Natural killer cell (primary cell): ENCODE measurements around the gene PDE8B. TPM values are rescaled to one million over a fixed set of nuclear protein-coding genes. Genes with fewer than 3 reads are reported as not detected.

Experiments
- ATAC-seq, 3 donors: fragments of 150-1000 bp in 2 of 3; fragments of 200-7000 bp in 1 of 3; cut with Tn5 transposase; 1 replicate in 1 of 3; 2 replicates in 2 of 3; pipeline ENCODE4 v1.10.0; 2021; ENCODE audit warnings: mild to moderate bottlenecking in 2 of 3, moderate library complexity in 2 of 3
- DNase-seq, 2 donors: peaks; one replicate each; pipeline versions ENCODE4 v3.0.0 to v3.0.0-alpha.2; 2013 to 2021; ENCODE audit warnings: mixed read lengths in 1 of 2
- H3K27ac ChIP-seq: one replicate; pipeline ENCODE4 v1.5.1; 2013; ENCODE audit warnings: mild to moderate bottlenecking, low read length
- H3K27me3 ChIP-seq: one replicate; pipeline ENCODE4 v1.6.1; 2013; ENCODE audit warnings: low read length; ENCODE audit not compliant: control insufficient read depth, insufficient read depth
- H3K36me3 ChIP-seq: one replicate; pipeline ENCODE4 v1.6.1; 2013; ENCODE audit warnings: low read length; ENCODE audit not compliant: control insufficient read depth, insufficient read depth
- H3K4me1 ChIP-seq: one replicate; pipeline ENCODE4 v1.6.1; 2013; ENCODE audit warnings: low read length; ENCODE audit not compliant: control insufficient read depth, insufficient read depth
- H3K4me3 ChIP-seq: one replicate; pipeline ENCODE4 v1.5.1; 2013; ENCODE audit warnings: low read length
- H3K9me3 ChIP-seq: one replicate; pipeline ENCODE4 v1.6.1; 2013; ENCODE audit warnings: low read length; ENCODE audit not compliant: control insufficient read depth, insufficient read depth
- H3K27ac Mint-ChIP-seq, 2 donors: one replicate each; pipeline ENCODE4 v1.8.0; 2022; ENCODE audit warnings: mild to moderate bottlenecking in 2 of 2, mixed read lengths in 2 of 2, moderate library complexity in 1 of 2
- H3K27me3 Mint-ChIP-seq, 2 donors: one replicate each; pipeline ENCODE4 v1.8.0; 2022; ENCODE audit warnings: low read depth in 2 of 2, mixed read lengths in 2 of 2
- H3K36me3 Mint-ChIP-seq: one replicate; pipeline ENCODE4 v1.8.0; 2022; ENCODE audit warnings: mixed read lengths
- H3K4me1 Mint-ChIP-seq, 2 donors: one replicate each; pipeline ENCODE4 v1.8.0; 2022; ENCODE audit warnings: mixed read lengths in 2 of 2
- H3K4me3 Mint-ChIP-seq: one replicate; pipeline ENCODE4 v1.8.0; 2022; ENCODE audit warnings: mild to moderate bottlenecking, moderate library complexity, mixed read lengths
- H3K9me3 Mint-ChIP-seq, 2 donors: one replicate each; pipeline ENCODE4 v1.8.0; 2022; ENCODE audit warnings: mixed read lengths in 2 of 2
- WGBS: methylation state at CpG from one replicate; pipeline ENCODE4 v1.1.7; 2013; ENCODE audit warnings: missing lambda C conversion rate; ENCODE audit not compliant: insufficient coverage; 5-methylcytosine and 5-hydroxymethylcytosine counted together
- intact Hi-C: fragments of 100-400 bp; cut with micrococcal nuclease; formaldehyde crosslinking; loops from one replicate; pipeline ENCODE4 v1.14.2; 2022
- total RNA-seq, 4 donors: library from RNA; stranded (reverse); fragments of 120-200 nt in 1 of 4; gene quantifications; one replicate each; pipeline versions ENCODE4 v1.2.3 to v1.2.4, GENCODE V29; 2013 to 2022
- TF ChIP-seq, protein P1 (sequence below): fragments of 200-600 bp; IDR thresholded peaks from one replicate; pipeline ENCODE4 v1.8.0; 2022; ENCODE audit warnings: antibody characterized with exemption

The PDE8B gene
- total RNA-seq, 3 donors from 2014 or later (not counting 1 experiment from before 2014, with no cell fraction given), result 0.23 to 0.82 TPM; not detected in 1

DNA sequence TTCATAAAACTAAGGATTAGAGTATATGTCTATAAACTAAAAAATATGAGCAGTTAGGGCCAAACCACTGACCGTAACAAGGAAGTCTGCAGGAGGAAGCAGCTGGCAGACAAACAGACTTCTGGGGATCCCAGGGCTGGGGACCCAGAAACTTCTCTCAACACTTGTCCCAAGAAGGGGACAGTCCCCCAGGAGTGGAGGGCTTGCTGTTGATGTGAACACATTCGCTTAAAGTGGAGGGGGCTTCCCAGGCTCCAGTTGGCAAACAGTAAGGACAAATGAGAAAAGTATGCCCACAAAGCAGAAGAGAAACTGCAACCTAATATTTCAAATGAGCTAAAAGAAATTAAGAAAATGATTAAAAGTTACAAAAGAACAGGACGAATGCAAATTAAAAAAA is 83.7 kb downstream of the PDE8B start:
- H3K4me1 Mint-ChIP-seq, result no peaks in the 10 kb centered on the region
- no peaks in the 10 kb centered on the region for H3K9me3 Mint-ChIP-seq
- Histone ChIP-seq H3K4me1 (no peaks in the 10 kb centered on the region), H3K27me3 (no peaks in the 10 kb centered on the region), H3K4me3 (no peak overlapping the region), H3K36me3 (no peaks in the 10 kb centered on the region), H3K9me3 (no peaks in the 10 kb centered on the region), H3K27ac (no peak overlapping the region)
- H3K27me3 Mint-ChIP-seq, result peaks cover 9 to 18% of the 10 kb centered on the region in 2 donors
- TF ChIP-seq, protein P1, sequence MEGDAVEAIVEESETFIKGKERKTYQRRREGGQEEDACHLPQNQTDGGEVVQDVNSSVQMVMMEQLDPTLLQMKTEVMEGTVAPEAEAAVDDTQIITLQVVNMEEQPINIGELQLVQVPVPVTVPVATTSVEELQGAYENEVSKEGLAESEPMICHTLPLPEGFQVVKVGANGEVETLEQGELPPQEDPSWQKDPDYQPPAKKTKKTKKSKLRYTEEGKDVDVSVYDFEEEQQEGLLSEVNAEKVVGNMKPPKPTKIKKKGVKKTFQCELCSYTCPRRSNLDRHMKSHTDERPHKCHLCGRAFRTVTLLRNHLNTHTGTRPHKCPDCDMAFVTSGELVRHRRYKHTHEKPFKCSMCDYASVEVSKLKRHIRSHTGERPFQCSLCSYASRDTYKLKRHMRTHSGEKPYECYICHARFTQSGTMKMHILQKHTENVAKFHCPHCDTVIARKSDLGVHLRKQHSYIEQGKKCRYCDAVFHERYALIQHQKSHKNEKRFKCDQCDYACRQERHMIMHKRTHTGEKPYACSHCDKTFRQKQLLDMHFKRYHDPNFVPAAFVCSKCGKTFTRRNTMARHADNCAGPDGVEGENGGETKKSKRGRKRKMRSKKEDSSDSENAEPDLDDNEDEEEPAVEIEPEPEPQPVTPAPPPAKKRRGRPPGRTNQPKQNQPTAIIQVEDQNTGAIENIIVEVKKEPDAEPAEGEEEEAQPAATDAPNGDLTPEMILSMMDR, result no peak
- H3K27ac Mint-ChIP-seq, result no peak overlapping the region
- H3K4me3 Mint-ChIP-seq, result no peak overlapping the region
- DNase-seq (no peak), ATAC-seq (no peak)
- H3K36me3 Mint-ChIP-seq, result no peaks in the 10 kb centered on the region
- intact Hi-C loops, result no loop called here
- 31% methylated on average over 1 of the region's 3 CpGs for WGBS

DNA sequence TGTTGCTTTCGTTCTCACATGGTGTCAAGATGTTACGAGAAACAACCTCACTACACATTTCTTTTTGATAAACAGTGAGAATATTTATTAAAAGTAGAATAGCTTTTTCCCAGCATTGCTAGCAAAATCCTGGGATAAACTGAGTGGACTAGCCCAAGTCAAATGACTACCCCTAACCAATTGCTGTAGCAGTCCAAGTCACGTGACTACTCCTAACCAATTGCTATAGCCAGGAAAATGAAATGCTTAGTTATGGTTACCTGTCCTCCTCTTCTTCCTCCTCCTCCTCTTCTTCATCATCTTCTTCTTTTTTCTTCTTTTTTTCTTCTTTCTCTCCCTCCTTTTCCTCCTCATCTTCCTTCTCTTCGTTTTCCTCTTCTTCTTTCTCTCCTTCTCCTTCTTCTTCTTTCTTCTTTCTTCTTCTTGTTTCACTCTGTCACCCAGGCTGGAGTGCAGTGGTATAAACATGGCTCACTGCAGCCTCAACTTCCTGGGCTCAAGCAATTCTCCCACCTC is 85.4 kb downstream of the PDE8B start:
- H3K9me3 ChIP-seq, result no peaks in the 10 kb centered on the region
- ATAC-seq (no peak), DNase-seq (no peak)
- H3K4me1 ChIP-seq, result no peaks in the 10 kb centered on the region
- no peak overlapping the region for H3K4me3 ChIP-seq
- Mint-ChIP-seq H3K36me3 (no peaks in the 10 kb centered on the region), H3K9me3 (no peaks in the 10 kb centered on the region), H3K4me3 (no peak overlapping the region), H3K27ac (no peak overlapping the region), H3K4me1 (no peaks in the 10 kb centered on the region), H3K27me3 (peaks cover 9 to 22% of the 10 kb centered on the region in 2 donors)
- no peak overlapping the region for H3K27ac ChIP-seq
- intact Hi-C loops, result no loop called here
- 81% methylated on average over 2 of the region's 4 CpGs for WGBS
- TF ChIP-seq, protein P1, result no peak
- no peaks in the 10 kb centered on the region for H3K27me3 ChIP-seq
- H3K36me3 ChIP-seq, result no peaks in the 10 kb centered on the region

DNA sequence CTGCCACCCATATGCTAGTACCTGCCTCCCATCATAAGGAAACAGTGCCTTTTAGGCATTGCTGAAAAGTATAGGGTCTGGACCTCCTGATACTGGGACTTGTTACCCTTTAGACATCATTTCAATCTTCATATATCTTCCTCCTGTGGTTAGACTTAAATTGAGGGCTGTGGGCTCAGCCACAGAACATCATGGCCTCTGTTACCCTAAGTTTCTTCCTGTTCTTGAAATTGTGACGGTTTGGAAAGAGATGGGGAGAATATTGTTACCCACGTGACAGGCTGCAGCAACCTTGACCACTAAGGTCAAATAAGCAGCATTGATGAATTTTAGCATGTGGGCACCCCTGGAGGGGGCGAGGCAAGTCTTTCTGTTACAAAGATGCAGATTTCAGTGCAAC is 87.7 kb downstream of the PDE8B start:
- ATAC-seq (no peak), DNase-seq (no peak)
- Mint-ChIP-seq H3K4me1 (no peaks in the 10 kb centered on the region), H3K27ac (no peak overlapping the region), H3K4me3 (no peak overlapping the region), H3K27me3 (peaks cover 9 to 23% of the 10 kb centered on the region in 2 donors), H3K9me3 (no peaks in the 10 kb centered on the region), H3K36me3 (no peaks in the 10 kb centered on the region)
- no peak overlapping the region for H3K4me3 ChIP-seq
- intact Hi-C loops, result no loop called here
- TF ChIP-seq, protein P1, result no peak
- H3K4me1 ChIP-seq, result no peaks in the 10 kb centered on the region
- no peak overlapping the region for H3K27ac ChIP-seq
- WGBS, result 26% methylated on average over 3 of the region's 3 CpGs
- no peaks in the 10 kb centered on the region for H3K36me3 ChIP-seq
- H3K27me3 ChIP-seq, result no peaks in the 10 kb centered on the region
- no peaks in the 10 kb centered on the region for H3K9me3 ChIP-seq

DNA sequence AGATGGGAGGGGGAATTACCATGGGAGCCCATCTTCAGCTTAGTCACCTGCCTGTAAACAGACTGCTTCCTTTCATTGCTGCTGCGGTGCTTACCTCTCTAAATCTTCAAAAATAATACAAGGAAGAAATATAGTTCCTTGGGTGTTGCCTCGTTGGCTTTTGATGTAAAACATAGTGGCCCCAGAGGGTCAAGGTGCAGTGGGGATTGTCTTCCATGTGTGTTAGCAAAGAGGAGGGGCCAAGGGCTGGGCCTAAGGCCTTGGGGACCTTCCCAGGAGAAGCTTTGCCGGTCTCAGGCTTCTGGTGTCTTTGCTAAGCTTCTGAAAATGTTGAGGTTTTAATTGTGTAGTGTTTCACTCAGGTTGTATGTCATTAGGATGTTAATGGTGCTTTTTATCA is 90.0 kb downstream of the PDE8B start:
- Histone ChIP-seq H3K27me3 (no peaks in the 10 kb centered on the region), H3K4me3 (no peak overlapping the region), H3K4me1 (no peaks in the 10 kb centered on the region), H3K9me3 (no peaks in the 10 kb centered on the region), H3K36me3 (no peaks in the 10 kb centered on the region), H3K27ac (no peak overlapping the region)
- Mint-ChIP-seq H3K4me3 (no peak overlapping the region), H3K9me3 (no peaks in the 10 kb centered on the region), H3K27me3 (peaks cover 9 to 33% of the 10 kb centered on the region in 2 donors), H3K27ac (no peak overlapping the region), H3K4me1 (no peaks in the 10 kb centered on the region), H3K36me3 (no peaks in the 10 kb centered on the region)
- intact Hi-C loops, result no loop called here
- ATAC-seq (no peak), DNase-seq (no peak)
- TF ChIP-seq, protein P1, result no peak
- 87% methylated on average over 2 of the region's 3 CpGs for WGBS
